Lower lobe of right lung (tissue), 2 donors: Measurements from ENCODE around the gene ATXN7L1. TPM values are rescaled to one million over a fixed set of nuclear protein-coding genes. Genes with fewer than 3 reads are reported as not detected.
A peak's percentile ranks its signal among the peaks of the same experiment; 100 is the strongest.

Source experiments
- ATAC-seq, 2 donors: fragments of 200-7000 bp; cut with Tn5 transposase; one replicate each; pipeline ENCODE4 v1.9.1; 2020 to 2022; ENCODE audit warnings: mild to moderate bottlenecking in 2 of 2, moderate library complexity in 2 of 2
- DNase-seq: peaks from one replicate; pipeline ENCODE4 v3.0.0-alpha.2; 2020
- H3K27ac ChIP-seq: fragments of 200-600 bp; one replicate; pipeline ENCODE4 v1.8.0; 2022
- H3K27me3 ChIP-seq: fragments of 200-600 bp; one replicate; pipeline ENCODE4 v1.8.0; 2022; ENCODE audit warnings: low read depth
- H3K36me3 ChIP-seq: fragments of 200-600 bp; one replicate; pipeline ENCODE4 v1.8.0; 2022; ENCODE audit warnings: mild to moderate bottlenecking
- H3K4me1 ChIP-seq: fragments of 200-600 bp; one replicate; pipeline ENCODE4 v1.8.0; 2022
- H3K4me3 ChIP-seq: fragments of 200-600 bp; one replicate; pipeline ENCODE4 v1.8.0; 2022; ENCODE audit warnings: mild to moderate bottlenecking
- H3K9me3 ChIP-seq: fragments of 200-600 bp; one replicate; pipeline ENCODE4 v1.8.0; 2022
- intact Hi-C: fragments of 100-400 bp; cut with DNase I; formaldehyde crosslinking; loops from one replicate; pipeline ENCODE4 v1.11.0; 2022
- total RNA-seq: library from RNA; stranded (reverse); fragmentation: NEBNext Ultra II Directional; extraction: Animal tissue kit (Norgen Biotek cat#: 25700); gene quantifications from one replicate; pipeline ENCODE4 v1.2.1, GENCODE V29; 2021
- TF ChIP-seq, protein P1 (sequence below): fragments of 200-600 bp; IDR thresholded peaks from one replicate; pipeline ENCODE4 v1.8.0; 2022; ENCODE audit warnings: antibody characterized with exemption, mild to moderate bottlenecking
- donor health status: DM: no; HTN: yes; CAD: no; lungs with severe emphysema.

Gene ATXN7L1
- total RNA-seq, 1 donor from 2014 or later = 17.7 TPM

DNA sequence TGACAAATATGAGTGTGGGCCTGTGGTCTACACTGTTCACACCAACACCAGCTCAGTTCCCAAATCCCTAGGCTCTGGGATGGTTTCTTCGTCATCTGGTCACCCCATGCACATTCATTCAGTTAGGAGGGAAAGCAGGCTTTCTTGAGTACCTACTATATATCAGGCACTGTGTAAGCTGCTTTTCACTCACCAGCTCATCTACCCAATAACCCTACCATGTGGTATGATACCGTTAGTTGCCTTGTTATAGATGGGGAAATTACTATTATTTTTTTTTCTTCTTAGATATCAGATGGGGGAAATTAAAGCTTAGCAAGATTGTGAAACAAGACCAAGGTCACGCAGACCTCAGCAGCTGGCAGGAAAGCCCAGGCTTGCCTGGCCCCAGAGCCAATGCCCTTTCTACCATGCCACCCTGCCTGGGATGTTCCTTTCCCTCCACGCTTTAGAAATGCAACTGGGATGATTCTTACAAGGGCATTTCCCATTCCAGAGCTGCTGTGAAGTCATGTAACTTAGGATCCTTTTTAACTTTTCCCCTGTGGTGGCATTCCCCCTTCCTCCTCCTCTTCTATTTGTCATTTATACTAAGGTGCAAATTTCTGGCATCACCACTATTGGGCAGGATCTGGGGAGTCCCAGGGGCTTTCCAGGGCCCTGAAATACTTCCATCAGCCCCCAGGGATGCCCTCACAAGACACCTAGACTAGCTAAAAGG, 202.0 kb downstream of the ATXN7L1 start:
- intact Hi-C loops = no loop called here
- Histone ChIP-seq H3K27ac (peak overlapping the region; percentile 49), H3K27me3 (no peaks in the 10 kb centered on the region), H3K9me3 (no peaks in the 10 kb centered on the region), H3K4me1 (peaks cover 58% of the 10 kb centered on the region), H3K4me3 (no peak overlapping the region), H3K36me3 (no peaks in the 10 kb centered on the region)
- TF ChIP-seq, protein P1, sequence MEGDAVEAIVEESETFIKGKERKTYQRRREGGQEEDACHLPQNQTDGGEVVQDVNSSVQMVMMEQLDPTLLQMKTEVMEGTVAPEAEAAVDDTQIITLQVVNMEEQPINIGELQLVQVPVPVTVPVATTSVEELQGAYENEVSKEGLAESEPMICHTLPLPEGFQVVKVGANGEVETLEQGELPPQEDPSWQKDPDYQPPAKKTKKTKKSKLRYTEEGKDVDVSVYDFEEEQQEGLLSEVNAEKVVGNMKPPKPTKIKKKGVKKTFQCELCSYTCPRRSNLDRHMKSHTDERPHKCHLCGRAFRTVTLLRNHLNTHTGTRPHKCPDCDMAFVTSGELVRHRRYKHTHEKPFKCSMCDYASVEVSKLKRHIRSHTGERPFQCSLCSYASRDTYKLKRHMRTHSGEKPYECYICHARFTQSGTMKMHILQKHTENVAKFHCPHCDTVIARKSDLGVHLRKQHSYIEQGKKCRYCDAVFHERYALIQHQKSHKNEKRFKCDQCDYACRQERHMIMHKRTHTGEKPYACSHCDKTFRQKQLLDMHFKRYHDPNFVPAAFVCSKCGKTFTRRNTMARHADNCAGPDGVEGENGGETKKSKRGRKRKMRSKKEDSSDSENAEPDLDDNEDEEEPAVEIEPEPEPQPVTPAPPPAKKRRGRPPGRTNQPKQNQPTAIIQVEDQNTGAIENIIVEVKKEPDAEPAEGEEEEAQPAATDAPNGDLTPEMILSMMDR = no peak
- ATAC-seq (no peak), DNase-seq (no peak)

DNA sequence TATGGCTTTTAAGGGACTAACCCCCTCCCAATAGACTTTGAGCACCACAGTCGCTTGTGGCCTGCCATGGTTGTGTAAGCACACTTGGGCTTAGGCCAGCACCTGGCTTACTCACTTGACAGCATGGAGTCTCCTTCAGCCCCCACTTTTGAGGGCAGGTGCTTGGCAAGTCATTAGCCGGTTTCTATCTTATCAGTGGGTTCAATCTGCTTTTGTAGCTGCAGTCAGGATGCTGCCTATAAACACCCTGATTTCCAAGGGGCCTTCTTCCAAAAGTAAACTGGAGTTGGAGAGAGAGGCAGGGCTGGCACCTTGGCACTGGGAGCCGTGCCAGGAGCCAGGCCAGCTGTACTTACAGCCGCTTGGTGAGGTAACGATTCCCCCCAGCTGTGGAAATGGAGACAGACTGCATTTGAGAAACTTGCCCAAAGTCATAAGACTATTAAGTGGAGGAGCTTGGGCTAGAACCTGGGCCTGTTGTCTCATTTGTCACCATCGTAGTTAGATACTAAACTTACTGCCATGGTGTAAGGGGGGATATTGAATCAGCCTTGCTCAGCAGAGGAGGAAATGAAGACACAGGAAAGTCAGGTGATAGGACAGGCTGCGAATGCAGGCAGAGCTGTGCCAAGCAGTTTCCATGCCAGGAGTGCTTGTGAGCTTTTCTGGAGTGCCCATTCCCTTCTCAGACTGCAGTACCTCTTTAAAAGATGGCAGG, 202.9 kb downstream of the ATXN7L1 start:
- intact Hi-C loops = no loop called here
- Histone ChIP-seq H3K4me1 (peaks cover 50% of the 10 kb centered on the region), H3K36me3 (no peaks in the 10 kb centered on the region), H3K4me3 (no peak overlapping the region), H3K27me3 (no peaks in the 10 kb centered on the region), H3K27ac (peak overlapping the region; percentile 49), H3K9me3 (no peaks in the 10 kb centered on the region)
- DNase-seq (peak; percentile 79), ATAC-seq (peak; percentile 67 to 82)
- TF ChIP-seq, protein P1 = no peak

DNA sequence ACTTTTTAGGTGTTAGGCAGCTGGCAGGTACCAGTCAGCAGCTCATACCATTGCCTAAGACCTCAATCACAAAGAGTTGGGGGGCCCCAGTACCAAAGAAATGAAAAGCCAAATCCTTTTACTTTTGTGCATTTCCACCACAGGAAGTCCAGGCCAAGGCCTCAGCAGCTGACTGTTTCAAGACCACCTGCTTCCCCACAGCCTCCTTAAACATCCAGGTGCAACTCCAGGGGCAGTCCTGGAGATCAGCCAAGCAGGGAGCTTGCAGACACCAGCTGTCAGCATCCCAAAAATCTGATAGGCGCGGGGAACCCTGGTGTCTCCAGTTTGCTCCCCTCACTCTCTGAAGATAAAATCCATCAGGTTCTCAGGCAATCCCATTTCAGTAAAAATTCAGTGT, 203.6 kb downstream of the ATXN7L1 start:
- Histone ChIP-seq H3K27me3 (no peaks in the 10 kb centered on the region), H3K4me1 (peaks cover 43% of the 10 kb centered on the region)
- no peak for ATAC-seq

DNA sequence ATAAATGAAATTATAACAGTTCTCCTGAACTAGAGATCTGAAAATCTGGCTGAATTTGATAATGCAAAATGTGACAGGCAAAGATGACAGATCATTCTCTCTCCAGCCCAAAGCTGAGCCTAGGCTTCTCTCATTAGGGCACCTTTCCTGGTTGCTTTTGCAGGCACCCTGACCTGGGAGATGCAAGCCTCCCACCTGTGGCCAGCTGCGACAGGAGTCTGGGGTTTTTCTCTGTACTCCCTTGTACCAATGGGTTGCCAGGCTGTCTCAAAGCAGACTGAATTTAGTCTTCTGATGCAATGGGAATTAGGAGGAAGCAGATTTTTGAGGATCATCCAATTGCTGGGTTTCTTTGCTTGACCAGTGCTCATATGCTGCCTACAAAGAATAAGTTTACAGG, 210.1 kb downstream of the ATXN7L1 start:
- TF ChIP-seq, protein P1 = no peak
- ATAC-seq = no peak

More for the DNA sequence above, 203.6 kb downstream of the ATXN7L1 start:
- no peaks in the 10 kb centered on the region for H3K36me3 ChIP-seq
- no peak overlapping the region for H3K4me3 ChIP-seq
- TF ChIP-seq, protein P1 = no peak
- intact Hi-C loops = no loop called here
- H3K9me3 ChIP-seq = no peaks in the 10 kb centered on the region
- no peak overlapping the region for H3K27ac ChIP-seq
- DNase-seq = no peak

DNA sequence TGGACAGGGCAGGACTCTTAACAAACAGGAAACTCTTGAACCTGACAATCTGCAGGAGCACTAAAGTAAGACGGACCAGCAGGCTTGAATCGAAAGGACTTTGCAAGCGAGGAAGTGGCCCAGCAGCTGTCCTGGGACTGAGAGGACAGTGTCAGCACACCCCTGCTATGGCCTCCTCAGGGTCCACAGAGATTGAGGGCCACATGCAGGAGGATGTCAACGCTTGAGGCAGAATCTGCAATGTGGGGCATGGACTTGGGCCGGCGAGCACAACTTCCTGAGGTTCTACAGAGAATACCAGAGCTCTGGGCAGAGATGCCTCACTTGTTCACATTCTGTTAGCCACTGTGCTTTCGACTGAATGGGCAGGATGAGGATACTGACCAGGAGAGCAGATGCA, 210.7 kb downstream of the ATXN7L1 start:
- H3K4me3 ChIP-seq = no peak overlapping the region
- H3K9me3 ChIP-seq = no peaks in the 10 kb centered on the region
- ATAC-seq = no peak
- intact Hi-C loops = no loop called here
- H3K4me1 ChIP-seq = no peaks in the 10 kb centered on the region
- peaks cover 28% of the 10 kb centered on the region for H3K36me3 ChIP-seq
- H3K27ac ChIP-seq = no peak overlapping the region
- TF ChIP-seq, protein P1 = no peak
- H3K27me3 ChIP-seq = no peaks in the 10 kb centered on the region
- DNase-seq = no peak

More for the DNA sequence above, 210.1 kb downstream of the ATXN7L1 start:
- no peak for DNase-seq
- H3K27me3 ChIP-seq = no peaks in the 10 kb centered on the region
- H3K4me3 ChIP-seq = no peak overlapping the region
- peaks cover 23% of the 10 kb centered on the region for H3K36me3 ChIP-seq
- H3K9me3 ChIP-seq = no peaks in the 10 kb centered on the region
- H3K27ac ChIP-seq = no peak overlapping the region
- H3K4me1 ChIP-seq = no peaks in the 10 kb centered on the region
- intact Hi-C loops = no loop called here
